H1 (cell line): ENCODE measurements around the gene PEPD. TPM values are rescaled to one million over a fixed set of nuclear protein-coding genes. Genes with fewer than 3 reads are reported as not detected.

Experiments
- CTCF ChIP-seq, 3 experiments: IDR thresholded peaks; 1 replicate in 2 of 3; 2 replicates in 1 of 3; pipeline versions ENCODE4 v1.5.1 to v1.6.1; 2011; ENCODE audit warnings: low read length in 3 of 3, mild to moderate bottlenecking in 3 of 3, inconsistent platforms in 2 of 3, low read depth in 1 of 3, moderate library complexity in 1 of 3; ENCODE audit not compliant: insufficient read depth in 1 of 3; ENCODE audit errors: control extremely low read depth in 1 of 3
- polyA plus RNA-seq, 7 experiments: library from polyadenylated mRNA; depleted of rRNA in 3 of 7; stranded (reverse) in 5 of 7; unstranded in 2 of 7; fragments of >200 nt in 5 of 7; fragments of 200-250 nt in 2 of 7; gene quantifications; 1 replicate in 5 of 7; 2 replicates in 1 of 7; 4 replicates in 1 of 7; pipeline versions ENCODE4 v1.2.1 to v1.2.3, GENCODE V29; 2011 to 2013; ENCODE audit warnings: missing spikeins in 2 of 7, mixed read lengths in 2 of 7
- total RNA-seq: library from RNA; stranded (reverse); fragmentation: NEBNext Ultra II Directional; extraction: Animal tissue kit (Norgen Biotek cat#: 25700); gene quantifications from 2 replicates; pipeline ENCODE4 v1.2.1, GENCODE V29; 2021
- TF ChIP-seq, protein P1 (sequence below): fragments of 300-600 bp; sonication (generic); IDR thresholded peaks from 2 replicates; pipeline ENCODE4 v1.7.1; 2012; ENCODE audit warnings: low read length, moderate library complexity, mild to moderate bottlenecking, inconsistent platforms; ENCODE audit not compliant: insufficient replicate concordance

Gene PEPD
- total and polyA plus RNA-seq, 2 of the 8 experiments (the other 6 are each of a cell fraction or from before 2014, with no cell fraction given): 84.1 to 178 TPM

GRCh38 chr19:33515921-33516320, 5.7 kb downstream of the PEPD start (continued):
- TF ChIP-seq, protein P1, sequence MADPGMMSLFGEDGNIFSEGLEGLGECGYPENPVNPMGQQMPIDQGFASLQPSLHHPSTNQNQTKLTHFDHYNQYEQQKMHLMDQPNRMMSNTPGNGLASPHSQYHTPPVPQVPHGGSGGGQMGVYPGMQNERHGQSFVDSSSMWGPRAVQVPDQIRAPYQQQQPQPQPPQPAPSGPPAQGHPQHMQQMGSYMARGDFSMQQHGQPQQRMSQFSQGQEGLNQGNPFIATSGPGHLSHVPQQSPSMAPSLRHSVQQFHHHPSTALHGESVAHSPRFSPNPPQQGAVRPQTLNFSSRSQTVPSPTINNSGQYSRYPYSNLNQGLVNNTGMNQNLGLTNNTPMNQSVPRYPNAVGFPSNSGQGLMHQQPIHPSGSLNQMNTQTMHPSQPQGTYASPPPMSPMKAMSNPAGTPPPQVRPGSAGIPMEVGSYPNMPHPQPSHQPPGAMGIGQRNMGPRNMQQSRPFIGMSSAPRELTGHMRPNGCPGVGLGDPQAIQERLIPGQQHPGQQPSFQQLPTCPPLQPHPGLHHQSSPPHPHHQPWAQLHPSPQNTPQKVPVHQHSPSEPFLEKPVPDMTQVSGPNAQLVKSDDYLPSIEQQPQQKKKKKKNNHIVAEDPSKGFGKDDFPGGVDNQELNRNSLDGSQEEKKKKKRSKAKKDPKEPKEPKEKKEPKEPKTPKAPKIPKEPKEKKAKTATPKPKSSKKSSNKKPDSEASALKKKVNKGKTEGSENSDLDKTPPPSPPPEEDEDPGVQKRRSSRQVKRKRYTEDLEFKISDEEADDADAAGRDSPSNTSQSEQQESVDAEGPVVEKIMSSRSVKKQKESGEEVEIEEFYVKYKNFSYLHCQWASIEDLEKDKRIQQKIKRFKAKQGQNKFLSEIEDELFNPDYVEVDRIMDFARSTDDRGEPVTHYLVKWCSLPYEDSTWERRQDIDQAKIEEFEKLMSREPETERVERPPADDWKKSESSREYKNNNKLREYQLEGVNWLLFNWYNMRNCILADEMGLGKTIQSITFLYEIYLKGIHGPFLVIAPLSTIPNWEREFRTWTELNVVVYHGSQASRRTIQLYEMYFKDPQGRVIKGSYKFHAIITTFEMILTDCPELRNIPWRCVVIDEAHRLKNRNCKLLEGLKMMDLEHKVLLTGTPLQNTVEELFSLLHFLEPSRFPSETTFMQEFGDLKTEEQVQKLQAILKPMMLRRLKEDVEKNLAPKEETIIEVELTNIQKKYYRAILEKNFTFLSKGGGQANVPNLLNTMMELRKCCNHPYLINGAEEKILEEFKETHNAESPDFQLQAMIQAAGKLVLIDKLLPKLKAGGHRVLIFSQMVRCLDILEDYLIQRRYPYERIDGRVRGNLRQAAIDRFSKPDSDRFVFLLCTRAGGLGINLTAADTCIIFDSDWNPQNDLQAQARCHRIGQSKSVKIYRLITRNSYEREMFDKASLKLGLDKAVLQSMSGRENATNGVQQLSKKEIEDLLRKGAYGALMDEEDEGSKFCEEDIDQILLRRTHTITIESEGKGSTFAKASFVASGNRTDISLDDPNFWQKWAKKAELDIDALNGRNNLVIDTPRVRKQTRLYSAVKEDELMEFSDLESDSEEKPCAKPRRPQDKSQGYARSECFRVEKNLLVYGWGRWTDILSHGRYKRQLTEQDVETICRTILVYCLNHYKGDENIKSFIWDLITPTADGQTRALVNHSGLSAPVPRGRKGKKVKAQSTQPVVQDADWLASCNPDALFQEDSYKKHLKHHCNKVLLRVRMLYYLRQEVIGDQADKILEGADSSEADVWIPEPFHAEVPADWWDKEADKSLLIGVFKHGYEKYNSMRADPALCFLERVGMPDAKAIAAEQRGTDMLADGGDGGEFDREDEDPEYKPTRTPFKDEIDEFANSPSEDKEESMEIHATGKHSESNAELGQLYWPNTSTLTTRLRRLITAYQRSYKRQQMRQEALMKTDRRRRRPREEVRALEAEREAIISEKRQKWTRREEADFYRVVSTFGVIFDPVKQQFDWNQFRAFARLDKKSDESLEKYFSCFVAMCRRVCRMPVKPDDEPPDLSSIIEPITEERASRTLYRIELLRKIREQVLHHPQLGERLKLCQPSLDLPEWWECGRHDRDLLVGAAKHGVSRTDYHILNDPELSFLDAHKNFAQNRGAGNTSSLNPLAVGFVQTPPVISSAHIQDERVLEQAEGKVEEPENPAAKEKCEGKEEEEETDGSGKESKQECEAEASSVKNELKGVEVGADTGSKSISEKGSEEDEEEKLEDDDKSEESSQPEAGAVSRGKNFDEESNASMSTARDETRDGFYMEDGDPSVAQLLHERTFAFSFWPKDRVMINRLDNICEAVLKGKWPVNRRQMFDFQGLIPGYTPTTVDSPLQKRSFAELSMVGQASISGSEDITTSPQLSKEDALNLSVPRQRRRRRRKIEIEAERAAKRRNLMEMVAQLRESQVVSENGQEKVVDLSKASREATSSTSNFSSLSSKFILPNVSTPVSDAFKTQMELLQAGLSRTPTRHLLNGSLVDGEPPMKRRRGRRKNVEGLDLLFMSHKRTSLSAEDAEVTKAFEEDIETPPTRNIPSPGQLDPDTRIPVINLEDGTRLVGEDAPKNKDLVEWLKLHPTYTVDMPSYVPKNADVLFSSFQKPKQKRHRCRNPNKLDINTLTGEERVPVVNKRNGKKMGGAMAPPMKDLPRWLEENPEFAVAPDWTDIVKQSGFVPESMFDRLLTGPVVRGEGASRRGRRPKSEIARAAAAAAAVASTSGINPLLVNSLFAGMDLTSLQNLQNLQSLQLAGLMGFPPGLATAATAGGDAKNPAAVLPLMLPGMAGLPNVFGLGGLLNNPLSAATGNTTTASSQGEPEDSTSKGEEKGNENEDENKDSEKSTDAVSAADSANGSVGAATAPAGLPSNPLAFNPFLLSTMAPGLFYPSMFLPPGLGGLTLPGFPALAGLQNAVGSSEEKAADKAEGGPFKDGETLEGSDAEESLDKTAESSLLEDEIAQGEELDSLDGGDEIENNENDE: no peak
- no peak for TF ChIP-seq CTCF (IDR thresholded peaks at IDR 0.05; ENCODE audit: control extremely low read depth in 1 of 3, insufficient read depth in 1 of 3, low read depth in 1 of 3, low read length in 3 of 3)
